Lung (tissue), 12 donors: ENCODE data around the gene AIP. TPM values are rescaled to one million over a fixed set of nuclear protein-coding genes. Genes with fewer than 3 reads are reported as not detected.

Source experiments
- ATAC-seq: fragments of 200-7000 bp; cut with Tn5 transposase; one replicate; pipeline ENCODE4 v1.9.1; 2020; ENCODE audit warnings: moderate number of reproducible peaks; ENCODE audit not compliant: insufficient read depth, low FRiP score
- DNase-seq, 3 donors: peaks; one replicate each; pipeline ENCODE4 v3.0.0-alpha.2; 2013 to 2017
- H3K27ac ChIP-seq, 2 donors: one replicate each; pipeline ENCODE4 v1.5.1; 2013; ENCODE audit warnings: mild to moderate bottlenecking in 2 of 2, moderate library complexity in 2 of 2, control low read depth in 1 of 2, inconsistent platforms in 1 of 2, low read depth in 1 of 2, low read length in 1 of 2
- H3K27me3 ChIP-seq, 3 donors: one replicate each; pipeline ENCODE4 v1.5.1; 2013; ENCODE audit warnings: low read length in 2 of 3; ENCODE audit not compliant: control insufficient read depth in 3 of 3, insufficient read depth in 3 of 3
- H3K36me3 ChIP-seq, 4 donors: one replicate each; pipeline ENCODE4 v1.5.1; 2013; ENCODE audit warnings: low read length in 4 of 4, mild to moderate bottlenecking in 1 of 4, moderate library complexity in 1 of 4; ENCODE audit not compliant: control insufficient read depth in 4 of 4, insufficient read depth in 4 of 4
- H3K4me1 ChIP-seq, 5 donors: one replicate each; pipeline ENCODE4 v1.5.1; 2013; ENCODE audit warnings: low read length in 5 of 5, mild to moderate bottlenecking in 2 of 5, moderate library complexity in 1 of 5; ENCODE audit not compliant: control insufficient read depth in 5 of 5, insufficient read depth in 5 of 5
- H3K4me3 ChIP-seq: one replicate; pipeline ENCODE4 v1.5.1; 2013; ENCODE audit warnings: mild to moderate bottlenecking, control low read depth, moderate library complexity
- H3K9ac ChIP-seq, 2 donors: one replicate each; pipeline ENCODE4 v1.5.1; 2013; ENCODE audit warnings: low read length in 2 of 2, control low read depth in 1 of 2; ENCODE audit not compliant: insufficient read depth in 1 of 2
- H3K9me3 ChIP-seq, 4 donors: one replicate each; pipeline ENCODE4 v1.5.1; 2013; ENCODE audit warnings: low read length in 3 of 4, mild to moderate bottlenecking in 1 of 4, moderate library complexity in 1 of 4; ENCODE audit not compliant: control insufficient read depth in 4 of 4, insufficient read depth in 3 of 4
- CTCF ChIP-seq: IDR thresholded peaks from 2 replicates; pipeline ENCODE4 v1.5.1; 2012; ENCODE audit warnings: mild to moderate bottlenecking; ENCODE audit errors: control extremely low read depth, extremely low read depth
- WGBS, 2 donors: extraction: QIAGEN DNeasy Blood & Tissue Kit; methylation state at CpG; one replicate each; pipeline ENCODE4 v1.1.7; 2013; 5-methylcytosine and 5-hydroxymethylcytosine counted together
- polyA plus RNA-seq, 2 donors: library from polyadenylated mRNA; stranded (reverse); fragments of 200-250 nt; gene quantifications; one replicate each; pipeline ENCODE4 v1.2.1, GENCODE V29; 2013
- total RNA-seq, 2 donors: library from RNA; depleted of rRNA in 1 of 2; stranded (reverse); fragments of >200 nt in 1 of 2; gene quantifications; one replicate each; pipeline ENCODE4 v1.2.1, GENCODE V29; 2014 to 2021
- donor health status: control.
- donor health status: control.
- donor health status: Bipolar disorder and iron deficiency.
- donor health status: healthy.
- donor health status: DM: yes; HTN: yes; CAD: no.

Gene AIP
- total and polyA plus RNA-seq, 4 donors: 60.0 to 126 (median 73.8) TPM

- WGBS, 2 donors: 88 to 92% methylated on average over 15 of the region's 15 CpGs
- ATAC-seq: no peak
- no peak for DNase-seq
Observed at GRCh38 chr11:67522338-67522737, 39.5 kb downstream of the AIP start.

GRCh38 chr11:67522844-67523555 is 40.2 kb downstream of the AIP start, which contains the start of gene CABP2:
TSS of gene CABP2 (minus strand) at chr11:67523446. CDS start at chr11:67523326, 120 bp downstream.
- 85 to 88% methylated on average over 20 to 23 of the region's 23 CpGs for WGBS, 2 donors
- peaks cover 0 to 4% (median 0%) of the 10 kb centered on the region in 3 donors for H3K27me3 ChIP-seq
- H3K9me3 ChIP-seq: peaks cover 0 to 2% (median 0%) of the 10 kb centered on the region in 4 donors
- H3K27ac ChIP-seq: no peak within 1 kb of the TSS
- H3K4me3 ChIP-seq: no peak within 1 kb of the TSS
- no peak for ATAC-seq
- TF ChIP-seq CTCF: no peak
- no peak within 1 kb of the TSS for H3K9ac ChIP-seq
- no peaks in the 10 kb centered on the region for H3K36me3 ChIP-seq
- H3K4me1 ChIP-seq: no peaks in the 10 kb centered on the region
- DNase-seq: no peak

More at GRCh38 chr11:67522338-67522737, 39.5 kb downstream of the AIP start:
- no peaks in the 10 kb centered on the region for H3K4me1 ChIP-seq
- H3K36me3 ChIP-seq: no peaks in the 10 kb centered on the region
- peaks cover 0 to 4% (median 0%) of the 10 kb centered on the region in 3 donors for H3K27me3 ChIP-seq
- H3K9ac ChIP-seq: no peak overlapping the region
- no peak for TF ChIP-seq CTCF
- H3K27ac ChIP-seq: no peak overlapping the region
- no peak overlapping the region for H3K4me3 ChIP-seq
- peaks cover 0 to 2% (median 0%) of the 10 kb centered on the region in 4 donors for H3K9me3 ChIP-seq

DNA sequence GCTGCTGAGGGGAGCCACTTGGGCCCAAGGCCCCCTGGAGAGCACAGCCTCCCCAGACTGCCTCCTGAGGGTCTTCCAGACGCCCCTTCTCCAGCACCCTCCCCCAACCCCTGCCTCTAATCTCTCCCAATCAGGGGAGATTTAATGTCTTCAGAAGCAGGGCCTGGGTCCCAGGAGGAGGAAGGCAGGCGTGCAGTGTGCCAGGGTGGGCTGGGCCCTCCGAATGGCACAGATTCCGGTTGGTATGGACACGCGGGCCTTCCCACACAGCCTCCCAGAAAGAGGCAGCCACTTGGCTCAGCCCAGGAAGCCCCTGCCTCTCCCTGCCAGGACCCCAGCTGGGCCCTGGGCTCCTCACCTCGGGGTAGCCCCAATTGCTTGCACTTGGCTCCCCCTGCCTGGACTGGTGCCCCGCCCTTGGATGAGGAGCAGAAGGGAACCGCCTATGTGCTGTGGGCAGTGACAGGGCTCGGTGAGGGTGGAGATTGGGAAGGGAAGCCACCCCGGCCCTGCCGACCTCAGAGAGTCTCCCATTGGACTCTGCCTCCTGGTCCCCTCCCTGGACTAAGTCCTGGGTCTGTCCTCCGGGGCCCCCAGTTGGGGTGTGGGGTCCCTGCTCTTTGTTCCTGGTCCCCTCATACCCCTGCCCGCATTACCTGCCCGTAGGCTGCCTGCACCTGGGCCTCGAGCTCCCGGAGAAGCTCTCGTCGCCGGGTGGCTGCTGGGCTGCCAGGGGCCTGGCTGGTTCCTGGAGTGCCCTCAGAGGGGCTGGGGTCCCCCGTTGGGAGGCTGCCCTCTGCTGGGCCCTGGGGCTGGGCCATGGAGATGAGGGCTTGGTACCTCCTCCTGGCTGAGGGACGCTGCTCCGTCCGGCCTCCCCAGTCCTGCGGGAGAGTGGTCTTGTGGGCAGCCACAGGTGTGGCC is 41.0 kb downstream of the AIP start:
- DNase-seq: no peak
- Histone ChIP-seq H3K9me3 (peaks cover 0 to 2% (median 0%) of the 10 kb centered on the region in 4 donors), H3K27ac (no peak overlapping the region), H3K4me1 (no peaks in the 10 kb centered on the region), H3K36me3 (no peaks in the 10 kb centered on the region), H3K9ac (no peak overlapping the region), H3K27me3 (peaks cover 0 to 4% (median 0%) of the 10 kb centered on the region in 3 donors), H3K4me3 (no peak overlapping the region)
- 83 to 87% methylated on average over 24 to 25 of the region's 25 CpGs for WGBS, 2 donors
- ATAC-seq: no peak
- TF ChIP-seq CTCF: no peak
